SKM-1 (cell line): Measurements from ENCODE around the gene ELMOD3.
"Not testable (repeated sequence)": the region's sequence is repeated elsewhere in the genome, so short reads cannot be mapped to it uniquely, and the experiment has no call there.

Experiments used
- DNase-seq: peaks from one replicate; lab custom pipeline; 2025; ENCODE audit not compliant: unreplicated experiment; lab: John Stamatoyannopoulos, UW

ELMOD3 gene

DNA sequence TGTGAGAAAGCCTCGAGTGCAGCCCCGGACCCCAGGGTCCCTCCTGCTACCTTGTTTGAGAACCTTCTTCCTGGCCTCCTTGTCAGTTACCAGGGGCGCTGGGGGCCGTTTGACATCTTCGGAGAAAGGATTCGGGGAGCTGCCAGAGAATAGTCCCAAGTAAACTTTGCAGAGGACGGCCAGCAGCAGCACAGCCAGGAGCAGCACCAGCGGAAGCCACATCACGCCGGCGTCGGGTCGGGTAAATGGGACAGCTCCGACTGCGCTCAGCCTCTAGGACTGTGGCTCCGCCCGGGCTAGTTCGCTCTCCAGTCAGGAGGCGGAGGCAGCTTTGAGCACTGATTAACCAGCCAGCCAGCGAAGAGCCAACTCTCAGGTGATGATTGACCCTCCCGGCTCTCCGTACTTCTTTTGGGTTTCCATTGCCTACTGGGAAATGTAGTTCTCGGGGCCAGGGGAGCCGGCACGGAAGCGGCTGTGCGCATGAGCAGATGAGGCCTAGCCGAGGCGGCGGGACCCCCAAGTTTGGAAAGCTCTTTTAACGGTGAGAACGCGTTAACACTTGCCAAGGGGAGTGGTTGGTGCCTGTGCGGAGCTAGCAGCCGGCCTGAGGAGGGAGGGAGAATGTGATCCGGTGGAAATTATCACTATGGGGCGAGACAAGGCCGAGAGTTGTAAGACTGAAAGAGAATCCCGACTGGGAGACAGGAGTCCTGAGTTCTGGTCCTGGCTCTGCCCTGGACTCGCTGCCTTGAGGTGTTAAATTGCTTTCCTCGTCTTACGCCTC is at the start of gene ELMOD3, which contains the start of gene RETSAT:
Gene ELMOD3, plus strand, starts transcription at position 484 of the 787 bp plus-strand sequence. CDS start 2,430 bp downstream, outside the sequence.
Gene RETSAT, minus strand, starts transcription at position 243 of the 787 bp plus-strand sequence. Its CDS starts 21 bp downstream, at position 222.
- DNase-seq = peak; percentile 100

DNA sequence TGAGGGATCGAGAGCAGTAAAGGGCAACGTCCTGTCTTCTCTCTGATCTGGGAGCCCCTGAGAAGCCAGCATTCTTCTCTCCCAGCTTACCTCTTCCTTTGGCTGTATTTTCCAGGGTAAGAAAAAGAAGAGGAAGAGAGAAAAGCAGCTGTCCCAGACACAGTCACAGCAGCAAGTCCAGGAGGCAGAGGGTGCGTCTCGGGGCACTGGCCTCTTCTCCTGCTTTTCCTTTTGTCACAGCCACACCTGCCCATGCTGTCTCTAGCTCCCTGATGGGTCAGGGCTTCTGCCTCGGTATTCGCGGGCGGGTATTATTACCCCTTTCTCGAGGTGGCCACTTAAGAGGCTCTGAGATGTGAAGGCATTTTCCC is 47.1 kb upstream of the ELMOD3 start:
- DNase-seq = no peak

DNA sequence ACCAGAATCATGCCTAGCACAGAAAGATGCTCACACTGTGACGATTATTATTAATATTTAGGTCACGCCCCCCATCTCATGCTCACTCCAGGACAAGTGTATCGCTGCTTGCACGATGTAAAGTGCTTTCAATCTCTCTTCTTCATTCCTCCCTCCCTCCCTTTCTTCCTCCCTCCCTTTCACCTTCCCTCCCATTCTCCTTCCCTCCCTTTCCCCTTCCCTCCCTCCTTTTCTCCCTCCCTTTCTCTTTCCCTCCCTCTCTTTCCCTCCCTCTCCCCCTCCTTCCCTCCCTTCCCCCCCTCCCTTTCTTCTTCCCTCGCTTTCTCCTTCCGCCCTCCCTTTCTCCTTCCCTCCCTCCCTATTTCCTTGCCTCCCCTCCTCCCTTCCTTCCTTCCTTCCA is 46.4 kb upstream of the ELMOD3 start:
- DNase-seq = no peak

DNA sequence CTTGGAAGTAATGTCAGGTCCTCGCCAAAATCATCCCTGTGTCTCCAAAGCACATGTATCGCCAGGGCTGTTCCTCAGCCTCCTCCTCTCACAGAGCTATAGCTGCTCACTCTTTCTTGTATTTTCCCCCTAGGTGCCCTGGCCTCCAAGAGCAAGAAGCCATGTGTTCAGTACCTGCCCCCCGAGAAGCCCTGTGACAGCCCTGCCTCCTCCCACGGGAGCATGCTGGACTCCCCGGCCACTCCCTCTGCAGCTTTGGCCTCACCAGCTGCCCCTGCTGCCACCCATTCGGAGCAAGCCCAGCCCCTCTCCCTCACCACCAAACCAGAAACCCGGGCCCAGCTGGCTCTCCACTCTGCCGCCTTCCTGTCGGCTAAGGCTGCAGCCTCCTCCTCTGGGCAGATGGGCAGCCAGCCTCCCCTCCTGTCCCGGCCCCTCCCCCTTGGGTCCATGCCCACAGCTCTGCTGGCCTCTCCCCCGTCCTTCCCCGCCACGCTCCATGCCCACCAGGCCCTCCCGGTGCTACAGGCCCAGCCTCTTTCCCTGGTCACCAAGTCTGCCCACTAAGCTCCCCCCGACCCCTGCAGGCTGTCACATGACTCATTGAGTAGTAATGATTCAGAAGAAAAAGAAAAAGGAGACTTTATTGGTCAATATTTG is 45.5 kb upstream of the ELMOD3 start:
- no peak for DNase-seq

DNA sequence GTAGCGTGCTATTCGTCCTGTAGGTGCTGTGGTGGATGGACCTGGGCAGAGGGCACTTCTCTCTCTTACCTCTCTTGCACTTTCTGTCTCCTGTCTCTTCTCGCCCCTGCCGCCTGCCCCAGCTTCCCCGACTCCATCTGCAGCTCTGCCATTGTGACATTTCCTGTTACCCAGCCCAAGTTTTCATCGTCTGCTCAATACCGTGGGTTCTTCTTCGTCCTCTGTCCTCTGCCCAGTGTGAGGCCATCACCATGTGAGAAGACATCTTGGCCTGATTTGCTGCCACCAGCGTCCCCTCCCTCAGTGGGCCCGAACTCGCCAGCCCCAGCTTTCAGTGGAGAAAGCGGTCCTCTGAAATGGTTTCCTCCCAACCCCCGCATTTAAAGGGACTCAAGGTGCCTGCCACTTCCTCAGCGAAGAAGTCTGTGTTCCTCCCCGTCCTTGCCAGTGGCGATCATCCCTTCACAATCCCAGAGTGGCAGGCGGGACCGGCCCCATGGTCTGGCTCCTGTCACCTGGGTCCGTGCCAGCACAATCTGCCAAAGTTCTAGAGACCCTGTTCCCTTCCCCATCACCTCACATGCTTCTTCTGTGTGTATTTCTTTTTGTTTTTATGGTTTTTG is 44.8 kb upstream of the ELMOD3 start:
- DNase-seq = peak; percentile 69

DNA sequence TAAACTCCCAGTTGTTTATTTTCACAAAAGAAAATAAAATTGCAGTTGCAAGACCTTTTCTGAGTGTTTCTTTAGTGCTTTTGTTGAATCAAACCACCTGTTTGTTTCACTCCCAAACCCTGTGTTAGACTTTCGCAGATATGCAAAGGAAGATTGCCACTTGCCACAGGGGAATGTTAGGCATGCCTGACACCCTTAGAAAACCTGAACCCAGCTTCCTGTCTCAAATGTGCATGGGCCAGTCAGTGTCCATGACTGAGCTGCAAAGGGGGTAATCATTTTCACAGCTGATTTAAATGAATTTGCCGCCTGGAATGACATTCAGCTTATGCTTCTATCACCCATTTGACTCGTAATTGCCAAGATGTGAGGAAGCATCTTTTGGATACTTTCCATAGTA is 44.2 kb upstream of the ELMOD3 start:
- DNase-seq = no peak

DNA sequence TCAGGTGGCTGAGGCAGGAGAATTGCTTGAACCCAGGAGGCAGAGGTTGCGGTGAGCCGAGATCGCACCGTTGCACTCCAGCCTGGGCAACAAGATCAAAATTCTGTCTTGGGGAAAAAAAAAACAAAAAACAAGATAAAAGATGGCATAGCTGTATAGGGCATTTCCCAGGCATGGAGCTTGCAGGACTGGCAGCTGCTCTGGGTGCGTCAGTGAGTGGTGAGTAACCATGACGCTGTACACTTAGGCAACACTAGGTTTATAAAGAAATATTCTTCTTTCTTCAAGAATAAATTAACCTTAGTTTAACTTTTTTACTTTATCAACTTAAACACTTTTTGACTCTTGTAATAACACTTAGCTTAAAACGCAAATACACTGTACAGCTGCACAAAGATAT is 42.2 kb upstream of the ELMOD3 start:
- DNase-seq = no peak

DNA sequence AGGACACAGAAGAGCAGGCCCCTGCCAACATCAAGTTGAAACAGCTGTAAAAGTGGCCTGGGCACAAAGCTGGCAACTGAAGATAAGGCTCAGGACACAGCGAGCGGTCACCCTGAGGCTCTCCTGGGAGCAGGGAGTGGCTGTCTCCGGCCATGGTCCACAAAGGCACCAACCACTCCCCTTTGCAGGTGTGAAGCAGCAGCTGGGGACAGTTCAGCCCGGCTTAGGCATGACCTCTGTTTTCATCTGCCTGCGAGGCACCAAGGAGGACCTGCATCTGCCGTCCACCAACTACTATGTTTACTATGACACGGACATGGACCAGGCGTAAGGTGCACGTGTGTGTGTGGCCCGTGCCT is 39.7 kb upstream of the ELMOD3 start:
- no peak for DNase-seq

DNA sequence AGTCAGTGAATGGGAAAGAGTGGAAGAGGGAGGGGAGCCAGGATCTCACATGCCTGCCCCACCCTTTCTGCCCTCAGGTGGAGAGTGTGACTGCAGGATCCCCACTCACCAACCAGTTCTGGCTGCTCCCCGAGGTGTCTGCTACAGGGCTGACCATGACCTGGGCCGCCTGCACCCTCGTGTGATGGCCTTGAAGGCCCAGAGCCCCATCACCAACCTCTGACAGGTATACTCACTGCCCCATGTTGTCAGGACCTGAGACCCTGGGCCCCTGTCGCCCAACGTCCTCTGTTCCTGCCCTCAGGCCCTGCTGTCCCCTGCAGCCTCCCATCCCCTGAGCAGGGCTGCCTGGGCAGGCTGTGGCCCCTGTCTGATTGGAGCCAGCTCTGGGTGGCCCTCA is 38.6 kb upstream of the ELMOD3 start:
- DNase-seq = not testable (repeated sequence)

DNA sequence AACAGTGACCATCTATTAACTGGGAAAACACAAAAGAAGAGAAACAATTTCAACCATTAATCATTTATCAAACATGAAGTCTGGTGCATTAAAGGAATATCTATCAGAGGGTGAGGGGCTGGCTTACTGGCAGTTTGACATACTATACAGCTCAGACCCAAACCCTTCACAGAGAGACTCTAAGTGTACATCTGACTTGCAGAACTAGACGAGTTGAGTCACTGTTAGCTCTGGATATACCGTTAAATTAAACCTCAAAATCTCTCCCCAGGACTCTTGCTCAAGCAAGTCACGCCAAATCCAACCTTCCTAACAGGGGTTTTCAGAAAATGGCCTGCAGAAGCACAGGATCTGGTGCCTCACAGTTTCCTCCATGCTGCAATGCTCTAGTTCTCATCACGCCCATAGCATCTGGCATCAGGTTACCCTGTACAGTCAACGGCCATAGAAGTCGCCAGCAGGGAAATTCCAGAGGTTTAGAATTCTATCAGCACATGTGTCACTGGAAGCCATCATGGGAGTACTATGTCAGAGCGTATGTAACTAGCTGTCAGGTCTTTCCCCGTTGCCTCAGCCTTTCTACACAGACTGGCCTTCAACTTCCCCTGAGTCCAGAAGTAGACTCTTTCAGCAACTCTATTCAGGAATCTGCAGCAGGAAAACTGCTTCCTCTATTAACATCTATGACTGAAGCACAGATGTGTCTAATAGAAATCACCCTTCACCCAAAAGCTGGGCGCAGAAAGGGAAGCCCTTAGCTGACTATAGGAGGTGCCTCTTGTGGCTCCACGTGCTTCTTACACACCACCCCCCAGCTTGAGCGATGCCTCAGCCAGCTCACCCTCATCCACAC is 36.1 kb upstream of the ELMOD3 start:
- DNase-seq = no peak

DNA sequence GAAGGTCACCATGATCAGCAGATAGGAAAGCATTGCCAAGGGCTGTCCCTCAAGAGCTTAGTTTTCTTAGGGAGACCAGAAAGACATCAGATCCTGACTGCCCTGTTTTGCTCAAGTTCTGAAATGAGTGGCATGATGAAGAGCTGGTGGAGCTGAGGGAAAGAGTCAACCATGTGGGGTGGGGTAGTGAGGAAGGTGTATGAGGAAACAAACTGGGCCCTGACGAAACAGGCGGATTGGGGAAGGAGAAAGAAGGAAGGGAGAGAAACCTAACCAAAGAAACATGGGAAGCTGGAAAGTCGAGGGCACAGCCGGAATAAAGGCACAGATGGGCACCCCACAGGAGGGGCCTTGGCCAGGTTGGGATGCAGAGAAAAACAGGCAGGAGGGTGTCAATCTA is 34.8 kb upstream of the ELMOD3 start:
- DNase-seq = no peak

DNA sequence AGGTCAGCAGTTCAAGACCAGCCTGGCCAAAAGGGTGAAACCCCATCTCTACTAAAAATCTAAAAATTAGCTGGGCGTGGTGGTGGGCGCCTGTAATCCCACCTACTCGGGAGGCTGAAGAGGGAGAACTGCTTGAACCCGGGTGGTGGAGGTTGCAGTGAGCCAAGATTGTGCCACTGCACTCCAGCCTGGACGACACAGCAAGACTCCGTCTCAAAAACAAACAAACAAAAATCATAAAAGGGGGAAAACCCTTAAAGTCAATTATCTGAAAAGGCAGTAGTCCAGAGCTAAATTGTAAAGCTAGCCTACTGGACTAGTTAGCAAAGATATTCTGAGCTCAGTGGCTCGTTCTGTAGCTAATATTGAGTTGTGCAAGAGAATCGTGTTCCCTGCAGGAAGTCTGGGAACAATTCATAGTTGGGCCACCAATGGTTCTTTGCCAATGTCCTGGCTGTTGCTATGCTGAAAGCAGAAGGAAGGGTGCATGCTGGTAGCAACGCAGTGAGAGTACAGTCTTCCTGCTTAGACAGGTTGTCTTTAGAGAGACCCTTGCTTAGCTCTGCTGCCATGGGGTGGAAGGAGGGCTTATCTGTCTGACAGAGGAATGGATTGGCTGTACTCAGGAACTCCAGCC is 31.1 kb upstream of the ELMOD3 start:
- DNase-seq = no peak

DNA sequence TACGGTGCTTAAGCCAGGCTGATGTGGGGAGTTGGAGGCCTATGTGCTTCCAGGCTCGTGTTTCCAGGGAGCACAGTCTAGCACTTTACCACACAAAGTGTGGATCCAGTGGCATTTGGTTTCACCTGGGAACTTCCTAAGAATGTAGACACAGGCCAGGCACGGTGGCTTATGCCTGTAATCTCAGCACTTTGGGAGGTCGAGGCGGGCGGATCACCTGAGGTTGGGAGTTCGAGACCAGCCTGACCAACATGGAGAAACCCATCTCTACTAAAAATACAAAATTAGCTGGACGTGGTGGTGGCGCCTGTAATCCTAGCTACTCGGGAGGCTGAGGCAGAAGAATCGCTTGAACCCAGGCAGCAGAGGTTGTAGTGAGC is 30.6 kb upstream of the ELMOD3 start:
- DNase-seq = not testable (repeated sequence)

DNA sequence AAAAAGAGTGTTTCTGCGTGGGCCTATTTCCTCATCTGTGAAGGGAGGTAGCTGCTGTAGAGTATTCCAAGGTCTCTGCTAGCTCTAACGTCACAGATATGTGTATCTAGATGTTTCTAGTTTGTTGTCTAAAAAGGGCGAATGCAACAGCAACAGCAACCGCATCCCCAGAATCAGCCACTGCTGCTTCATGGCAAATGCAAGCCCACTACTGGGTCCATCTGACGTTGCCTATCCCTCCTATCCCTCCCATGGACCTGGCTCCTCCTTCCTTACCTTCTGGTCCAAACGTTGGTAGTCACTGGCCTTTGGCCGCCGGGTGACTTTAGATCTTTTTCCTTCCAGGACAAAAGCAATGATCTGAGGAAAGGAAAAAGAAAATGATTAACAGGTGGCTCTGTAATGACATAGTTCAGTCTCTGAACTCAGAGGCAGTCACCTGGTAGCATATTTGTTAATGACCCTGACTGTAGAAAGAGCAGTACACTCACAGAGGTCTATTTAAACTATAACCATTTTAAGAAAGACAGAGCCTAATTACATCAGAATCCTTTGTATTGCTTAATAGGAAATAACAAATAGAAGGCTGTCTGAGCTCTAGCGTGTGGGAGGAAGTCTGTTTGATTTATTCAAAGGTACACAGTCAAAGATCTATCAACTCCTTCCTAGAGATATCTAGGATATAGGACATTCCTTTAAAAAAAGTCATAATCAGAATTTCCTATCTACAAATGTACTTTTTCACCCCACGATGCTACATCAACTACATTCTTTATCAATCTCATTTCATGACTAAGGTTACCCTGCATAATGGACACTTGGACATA is 29.7 kb upstream of the ELMOD3 start:
- no peak for DNase-seq

DNA sequence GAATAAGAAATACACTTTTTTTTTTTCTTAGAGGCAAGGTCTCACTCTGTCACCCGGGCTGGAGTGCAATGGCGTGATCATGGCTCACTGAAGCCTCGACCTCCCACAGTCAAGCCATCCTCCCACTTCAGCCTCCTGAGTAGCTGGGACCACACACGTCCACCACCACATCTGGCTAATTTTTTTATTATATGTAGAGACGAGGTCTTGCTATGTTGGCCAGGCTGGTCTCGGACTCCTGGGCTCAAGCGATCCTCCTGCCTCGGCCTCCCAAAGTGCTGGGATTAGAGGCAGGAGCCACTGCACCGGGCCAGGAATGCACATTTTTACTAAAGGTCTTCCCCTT is 29.1 kb upstream of the ELMOD3 start:
- no peak for DNase-seq

DNA sequence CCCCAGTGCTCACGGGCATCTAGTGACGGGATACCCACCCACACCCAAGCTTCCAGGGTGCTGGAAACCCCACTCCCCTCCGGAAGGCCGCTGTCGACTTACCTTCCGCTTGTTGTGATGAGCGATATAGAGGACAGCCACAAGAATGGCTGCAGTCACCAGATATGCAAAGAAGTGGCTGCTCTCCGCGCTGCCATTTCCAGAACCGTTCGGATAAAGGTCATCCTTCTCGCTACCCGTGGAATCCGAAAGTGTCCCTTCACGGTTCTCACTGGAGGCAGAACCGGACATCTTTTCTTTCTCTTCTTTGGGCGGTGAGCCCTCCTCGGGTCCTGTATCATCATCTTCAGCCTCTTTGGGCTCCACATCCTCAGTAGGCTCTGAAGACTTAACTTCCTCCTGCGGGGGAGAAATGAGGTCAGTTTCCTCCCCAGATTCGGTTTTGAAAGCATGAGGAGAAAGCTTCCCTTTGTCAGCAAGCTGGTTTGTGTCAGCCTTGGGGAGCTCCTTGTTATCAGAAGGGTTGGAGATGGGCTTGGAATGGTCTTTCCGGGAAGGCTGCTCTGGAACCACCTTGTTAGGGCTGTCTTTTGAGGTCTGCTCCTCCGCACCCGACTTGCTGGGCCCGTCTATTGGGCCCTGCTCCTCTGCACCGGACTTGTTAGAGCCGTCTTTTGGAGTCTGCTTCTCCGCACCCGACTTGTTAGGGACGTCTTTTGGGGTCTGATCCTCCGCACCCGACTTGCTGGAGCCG is 28.0 kb upstream of the ELMOD3 start:
- peak; percentile 90 for DNase-seq

DNA sequence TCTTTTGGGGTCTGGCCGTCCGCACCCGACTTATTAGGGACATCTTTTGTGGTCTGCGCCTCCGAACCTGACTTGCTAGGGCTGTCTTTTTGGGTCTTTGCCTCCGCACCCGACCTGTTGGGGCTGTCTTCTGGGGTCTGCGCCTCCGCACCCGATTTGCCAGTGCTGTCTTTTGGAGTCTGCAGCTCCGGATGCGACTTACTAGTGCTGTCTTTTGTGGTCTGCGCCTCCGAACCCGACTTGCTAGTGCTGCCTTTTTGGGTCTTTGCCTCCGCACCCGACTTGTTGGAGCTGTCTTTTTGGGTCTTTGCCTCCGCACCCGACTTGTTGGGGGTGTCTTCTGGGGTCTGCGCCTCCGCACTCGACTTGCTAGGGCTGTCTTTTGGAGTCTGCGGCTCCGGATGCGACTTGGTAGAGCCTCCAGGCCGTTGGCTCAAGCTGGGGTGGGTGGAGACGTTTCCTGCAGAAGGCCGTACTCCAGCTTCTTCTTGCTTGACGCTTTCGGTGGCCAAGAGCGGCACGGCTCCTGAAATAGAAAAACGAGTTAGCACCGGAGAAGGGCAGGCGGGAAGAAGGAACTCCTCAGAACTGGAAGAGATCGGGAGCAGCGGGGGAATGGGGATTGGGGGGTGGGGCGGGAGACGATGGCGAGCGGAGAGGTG is 27.3 kb upstream of the ELMOD3 start:
- no peak for DNase-seq

DNA sequence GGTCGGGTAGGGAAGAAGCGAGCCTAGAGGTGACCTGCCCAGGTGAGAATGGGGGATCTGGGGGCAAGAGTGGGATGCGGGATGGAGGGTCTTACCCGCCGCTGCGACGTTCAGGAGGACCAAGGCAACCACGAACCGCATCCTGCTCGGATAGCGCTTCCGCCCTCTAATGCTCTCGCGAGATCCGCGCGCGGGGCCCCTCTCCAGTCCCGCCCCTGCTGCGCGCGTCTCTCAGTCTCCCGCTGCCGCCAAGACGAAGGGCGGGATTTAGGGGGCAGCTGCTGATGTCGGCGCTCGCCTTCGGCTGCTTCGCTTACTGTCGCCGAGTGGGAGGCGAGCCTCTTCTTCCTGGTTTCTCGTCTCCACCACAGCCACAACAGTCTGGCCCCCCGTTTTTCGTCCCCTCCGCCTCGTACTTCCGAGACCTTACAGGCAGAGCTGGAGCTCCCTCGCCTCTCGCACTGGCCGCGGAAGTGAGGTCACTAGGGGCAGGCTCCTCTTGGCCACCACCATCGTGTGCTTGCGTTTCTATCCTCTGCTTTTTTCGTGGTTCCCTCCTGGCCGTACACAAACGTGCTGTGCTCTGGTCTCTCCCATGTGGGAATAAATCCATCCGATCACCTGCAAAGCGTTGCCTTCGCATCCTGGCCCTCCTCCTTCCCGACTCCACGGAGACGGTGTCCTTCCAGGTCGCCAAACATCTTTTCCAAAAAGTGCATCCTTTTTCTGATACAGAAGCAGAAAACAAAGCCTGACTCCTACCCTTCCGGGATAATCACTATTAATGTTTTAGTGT is 26.5 kb upstream of the ELMOD3 start, which contains the start of gene TGOLN2:
Gene TGOLN2, minus strand, starts transcription at position 168 of the 796 bp plus-strand sequence. Its CDS starts 27 bp downstream, at position 141.
- DNase-seq = peak; percentile 97
